SKM-1 (cell line): ENCODE data around the gene LRRC74B.
"Not testable (repeated sequence)": the region's sequence is repeated elsewhere in the genome, so short reads cannot be mapped to it uniquely, and the experiment has no call there.

Source experiments
- DNase-seq: peaks from one replicate; lab custom pipeline; 2025; ENCODE audit not compliant: unreplicated experiment; lab: John Stamatoyannopoulos, UW

The LRRC74B gene

DNA sequence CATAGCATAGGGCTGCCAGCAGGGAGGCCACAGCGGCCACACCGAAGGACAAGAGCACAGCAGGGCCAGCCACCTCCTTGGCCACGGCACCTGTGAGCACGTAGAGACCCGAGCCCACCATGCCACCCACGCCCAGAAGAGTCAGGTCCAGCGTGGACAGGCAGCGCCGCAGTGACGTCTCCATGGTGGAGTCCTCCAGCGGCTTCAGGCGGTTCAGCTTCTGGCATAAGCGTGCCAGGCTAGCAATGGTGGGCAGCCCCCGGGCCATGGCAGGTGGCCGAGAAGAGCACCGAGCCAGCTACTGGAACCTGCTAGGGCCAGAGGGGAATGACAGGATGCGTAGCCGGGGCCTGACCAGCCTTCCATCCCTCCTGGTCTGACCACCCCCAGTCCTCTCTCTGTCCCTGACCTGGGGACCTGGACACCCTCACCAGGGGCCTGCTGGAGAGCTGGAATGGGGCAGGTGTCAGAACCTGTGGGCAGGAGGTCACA is 14.2 kb upstream of the LRRC74B start:
- no peak for DNase-seq

- no peak for DNase-seq
Observed at GRCh38 chr22:21032037-21032867, 13.5 kb upstream of the LRRC74B start, which contains the start of gene SLC7A4. Gene SLC7A4, minus strand, starts transcription at chr22:21032561. Its CDS starts 749 bp downstream, at chr22:21031812.

GRCh38 chr22:21032868-21033688 is 12.7 kb upstream of the LRRC74B start:
- no peak for DNase-seq

DNA sequence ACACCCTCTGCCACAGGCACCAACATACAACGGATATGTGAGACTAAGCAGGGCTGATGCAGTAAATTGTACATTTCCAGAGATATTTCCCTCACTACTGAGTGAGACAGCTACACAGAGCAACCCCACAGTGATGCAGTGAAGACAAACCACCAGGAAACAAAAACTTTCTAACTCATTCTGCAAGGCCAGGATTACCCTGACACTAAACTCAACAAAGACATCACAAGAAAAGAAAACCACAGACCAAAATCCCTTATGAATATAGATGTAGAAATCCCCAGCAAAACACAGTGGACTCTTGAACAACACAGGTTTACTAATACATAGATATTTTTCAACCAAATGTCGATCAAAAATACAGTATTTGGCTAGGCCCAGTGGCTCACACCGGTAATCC is 11.9 kb upstream of the LRRC74B start:
- no peak for DNase-seq

- DNase-seq: no peak
Observed at GRCh38 chr22:21034989-21035388, 10.8 kb upstream of the LRRC74B start.

DNA sequence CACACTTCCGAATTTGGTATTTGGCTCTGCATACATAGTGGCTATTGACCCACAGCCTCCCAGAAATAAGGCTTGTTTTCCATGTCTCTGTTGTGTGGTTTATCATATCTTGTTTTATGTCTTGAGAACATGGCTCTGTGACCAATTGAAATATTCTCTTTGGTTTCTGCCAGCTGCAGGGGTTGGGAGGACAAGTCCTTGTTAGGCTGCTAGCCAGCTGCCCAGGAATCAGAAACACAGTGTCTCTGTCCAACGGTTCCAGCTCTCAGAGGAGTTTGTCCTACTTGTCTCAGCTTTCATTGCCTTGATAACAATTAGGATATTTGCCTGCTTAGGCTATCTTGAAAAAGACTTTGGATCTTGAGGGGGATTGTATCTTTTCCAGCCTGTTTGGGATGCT is 7.3 kb upstream of the LRRC74B start:
- DNase-seq: no peak

GRCh38 chr22:21039158-21039557 is 6.6 kb upstream of the LRRC74B start:
- not testable (repeated sequence) for DNase-seq

DNA sequence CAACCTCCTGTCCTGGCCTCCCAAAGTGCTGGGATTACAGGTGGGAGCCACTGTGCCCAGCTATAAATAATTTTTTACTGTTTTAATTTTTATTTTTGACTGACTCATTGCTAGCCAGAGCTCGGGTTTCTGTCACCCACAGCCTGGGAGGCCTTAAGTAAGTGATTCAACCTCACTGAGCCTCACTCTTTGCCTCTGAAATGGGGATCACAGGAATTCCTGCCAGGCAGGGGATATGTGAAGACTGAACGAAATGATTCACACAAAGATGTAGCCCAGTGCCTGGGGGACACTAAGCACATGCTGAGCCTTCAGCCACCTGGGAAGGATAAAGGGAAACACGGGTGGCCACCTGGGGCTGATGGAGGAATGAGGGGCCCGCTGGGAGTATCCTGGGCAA is 3.8 kb upstream of the LRRC74B start:
- DNase-seq: no peak

- no peak for DNase-seq
Observed at GRCh38 chr22:21042978-21043859, 2.5 kb upstream of the LRRC74B start.

GRCh38 chr22:21043860-21044535 is 1.7 kb upstream of the LRRC74B start:
- DNase-seq: no peak

GRCh38 chr22:21044931-21045584 is 688 bp upstream of the LRRC74B start:
- no peak for DNase-seq

DNA sequence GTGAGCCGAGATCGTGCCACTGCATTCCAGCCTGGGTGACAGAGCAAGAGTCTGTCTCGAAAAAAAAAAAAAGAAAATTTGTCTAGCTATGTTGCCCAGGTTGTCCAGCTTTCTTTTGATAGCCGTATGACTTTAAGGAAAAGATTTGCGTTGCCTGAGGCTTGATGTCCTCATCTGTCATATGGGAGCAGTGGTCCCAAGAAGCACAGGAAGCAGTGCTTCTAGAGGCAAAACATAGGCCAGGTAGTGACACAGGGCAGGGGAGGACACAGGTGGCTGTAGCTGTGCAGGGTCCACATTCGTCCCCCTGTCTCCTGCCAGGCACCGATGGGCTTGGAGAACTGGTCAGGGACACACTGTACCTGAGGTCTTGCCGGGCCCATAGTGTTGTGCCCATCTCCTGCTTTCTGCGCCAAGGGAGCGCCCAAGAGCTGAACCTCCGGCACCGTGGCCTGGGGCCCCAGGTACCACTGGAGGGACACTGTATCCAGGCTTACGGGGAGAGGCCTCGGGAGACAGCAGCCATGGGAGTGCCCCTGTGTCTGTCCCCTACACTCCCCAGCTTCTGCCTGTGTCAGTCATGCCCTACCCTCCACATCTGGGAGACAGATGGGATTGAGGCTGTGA is 1.4 kb downstream of the LRRC74B start:
- no peak for DNase-seq

DNA sequence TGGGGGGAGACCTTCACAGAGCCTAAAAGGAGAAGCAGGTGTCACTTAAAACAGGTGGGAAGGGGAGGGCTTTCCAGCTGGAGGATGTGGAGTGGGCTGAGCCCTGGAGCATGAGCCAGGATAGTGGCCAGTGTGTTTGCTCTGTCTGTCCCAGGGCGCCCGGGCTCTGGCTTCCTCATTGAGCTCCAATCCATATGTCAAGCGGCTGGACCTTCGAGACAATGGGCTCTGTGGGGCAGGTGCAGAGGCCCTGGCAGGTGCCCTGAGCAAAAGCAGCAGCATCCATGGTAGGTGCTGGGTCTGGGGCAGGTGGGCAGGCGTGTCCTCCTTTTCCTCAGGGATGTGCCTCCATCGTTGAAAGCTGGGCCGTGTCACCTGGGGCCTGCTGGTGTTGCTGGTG is 2.0 kb downstream of the LRRC74B start:
- DNase-seq: no peak

DNA sequence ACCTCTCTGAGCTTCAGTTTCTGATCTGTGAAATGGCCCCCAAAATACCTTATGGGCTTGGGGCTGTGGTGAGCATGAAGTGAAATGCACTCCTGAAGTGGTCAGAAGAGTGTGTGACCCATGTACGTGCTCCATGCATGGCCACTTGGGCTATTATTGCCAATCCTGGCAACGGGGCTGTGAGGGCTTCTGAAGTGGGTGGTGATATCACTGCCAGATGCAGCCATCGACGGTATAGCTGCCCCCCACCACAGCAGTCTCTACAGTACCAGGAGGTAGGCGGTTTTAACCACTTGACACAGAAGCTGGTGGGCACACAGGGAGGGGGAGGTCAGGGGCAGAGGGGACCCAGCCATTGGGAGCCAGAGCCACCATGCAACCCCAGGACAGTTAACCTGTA is 2.7 kb downstream of the LRRC74B start:
- DNase-seq: not testable (repeated sequence)

- DNase-seq: not testable (repeated sequence)
Observed at GRCh38 chr22:21048965-21049364, 3.2 kb downstream of the LRRC74B start.

DNA sequence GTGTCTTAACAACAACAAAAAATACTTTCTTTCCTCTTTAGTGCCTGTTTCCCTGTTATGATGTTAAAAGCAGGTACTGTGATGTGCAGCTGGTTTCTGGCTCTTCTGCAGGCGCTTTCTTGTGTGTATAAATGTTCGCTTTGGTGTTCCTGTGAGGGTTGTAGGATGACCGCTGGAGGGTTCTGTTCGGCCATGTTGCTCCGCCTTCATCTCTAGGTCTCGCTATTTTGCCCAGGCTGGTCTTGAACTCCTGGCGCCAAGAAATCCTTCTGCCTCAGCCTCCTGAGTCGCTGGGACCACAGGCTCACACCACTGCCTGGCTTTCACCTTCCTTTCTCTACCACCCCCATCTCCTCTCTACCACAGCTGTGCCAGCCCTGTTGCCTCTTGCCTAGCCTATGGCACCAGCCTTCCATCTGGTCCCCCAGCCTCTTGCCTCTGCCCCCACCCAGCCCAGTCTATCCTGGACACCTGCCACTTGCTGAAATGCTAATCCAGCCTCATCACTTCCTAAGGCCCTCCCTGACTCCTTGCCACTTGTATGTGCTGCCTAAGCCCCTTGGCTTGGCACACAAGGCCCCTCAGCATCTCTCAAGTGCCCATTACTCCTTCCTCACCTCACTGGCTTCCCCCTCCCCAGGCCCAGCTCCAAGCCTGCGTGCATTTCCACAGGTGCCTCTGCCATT is 5.5 kb downstream of the LRRC74B start:
- DNase-seq: no peak

GRCh38 chr22:21051831-21052400 is 6.2 kb downstream of the LRRC74B start:
- no peak for DNase-seq

DNA sequence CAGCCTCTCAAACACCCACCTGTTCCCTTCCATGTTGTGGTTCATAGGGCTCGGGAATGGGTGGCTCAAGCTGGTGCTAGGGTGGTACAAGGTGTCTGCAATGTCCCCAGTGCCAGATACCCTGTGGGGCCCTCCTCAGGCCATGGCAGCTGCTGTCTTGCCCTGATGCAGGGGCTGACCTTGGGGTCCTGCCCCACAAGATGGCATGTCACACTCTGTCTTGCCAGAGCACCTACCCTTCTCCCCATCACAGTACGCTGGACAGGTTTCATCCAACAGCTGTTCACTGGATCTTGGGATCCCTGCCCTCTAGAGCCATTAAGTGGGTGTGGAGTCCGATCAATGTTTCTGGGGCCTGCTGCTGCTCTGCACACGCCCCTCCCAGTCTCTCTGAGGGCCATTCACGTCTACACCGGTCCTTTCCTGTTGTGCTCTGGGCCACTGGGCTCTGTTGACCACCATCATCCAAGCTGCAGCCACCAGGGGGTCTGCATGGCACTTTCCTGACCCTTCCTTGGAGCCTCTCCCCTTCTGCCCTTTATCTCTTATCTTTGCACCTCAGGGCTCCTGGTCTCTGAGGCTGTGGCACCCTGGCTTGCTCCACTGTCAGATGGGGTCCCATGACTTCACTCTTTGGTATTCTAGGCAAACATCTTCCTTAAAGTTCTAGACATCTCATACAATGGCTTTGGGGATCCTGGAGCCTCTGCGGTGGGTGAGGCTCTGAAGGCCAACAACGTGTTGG is 7.1 kb downstream of the LRRC74B start:
- DNase-seq: no peak
